Measurements from ENCODE around the gene ARHGAP44. TPM values are rescaled to one million over a fixed set of nuclear protein-coding genes. Genes with fewer than 3 reads are reported as not detected.

Gene ARHGAP44
- total and polyA plus RNA-seq, 2 donors (not counting 3 experiments of a cell fraction or from before 2014, with no cell fraction given), result 0.11 to 0.42 TPM

- Histone ChIP-seq H3K9ac (replicated peaks; ENCODE audit: extremely low read depth, insufficient read depth, low read length) (no peak overlapping the region), H4K20me1 (replicated peaks; ENCODE audit: control insufficient read depth, extremely low read depth, insufficient read depth, low read length) (no peaks in the 10 kb centered on the region), H3K79me2 (ENCODE audit: control insufficient read depth, insufficient read depth, low read length) (no peaks in the 10 kb centered on the region), H3K4me1 (ENCODE audit: control insufficient read depth, extremely low read depth, insufficient read depth, low read length) (no peaks in the 10 kb centered on the region), H3K4me3 (replicated peaks in 1 of 3; ENCODE audit: insufficient read depth in 1 of 3, low read depth in 1 of 3, low read length in 3 of 3) (no peak overlapping the region), H3K27ac (ENCODE audit: insufficient read depth, low read depth, low read length) (no peak overlapping the region), H2AFZ (ENCODE audit: low read depth, low read length) (no peak overlapping the region), H3K27me3 (ENCODE audit: control insufficient read depth in 2 of 2, insufficient read depth in 2 of 2, low read length in 2 of 2) (no peaks in the 10 kb centered on the region), H3K4me2 (ENCODE audit: insufficient read depth, low read length) (no peak overlapping the region), H3K9me1 (replicated peaks; ENCODE audit: control insufficient read depth, extremely low read depth, insufficient read depth, low read length) (no peaks in the 10 kb centered on the region), H3K36me3 (ENCODE audit: control insufficient read depth in 2 of 2, extremely low read depth in 1 of 2, insufficient read depth in 2 of 2, low read length in 2 of 2) (no peaks in the 10 kb centered on the region), H3K9me3 (replicated peaks; ENCODE audit: control insufficient read depth, insufficient read depth, low read length) (no peaks in the 10 kb centered on the region)
- dilution Hi-C loops (cut with MboI; ENCODE audit: extremely low pct_ligation_motif_present, low sequenced_read_pairs) (no loop called here), intact Hi-C loops (cut with micrococcal nuclease) (no loop called here)
- no TSS peak for BruUV-seq (replicated peaks)
- CTCF ChIA-PET, result no interaction called here
- DNase-seq (ENCODE audit: low read depth, low spot score) (no peak), FAIRE-seq (no peak)
- POLR2A ChIA-PET, result no interaction called here
- no peak for TF ChIP-seq CTCF (IDR thresholded peaks at IDR 0.05; ENCODE audit: extremely low read depth in 1 of 2, insufficient read depth in 1 of 2, low read depth in 1 of 2, low read length in 2 of 2)
- TF ChIP-seq POLR2AphosphoS5 (IDR thresholded peaks at IDR 0.05; ENCODE audit: insufficient read depth, low read depth, low read length), result no peak
- no peak for TF ChIP-seq MYC (IDR thresholded peaks at IDR 0.05; ENCODE audit: low read depth, low read length)
- TF ChIP-seq JUN (IDR thresholded peaks at IDR 0.05; ENCODE audit: borderline replicate concordance, insufficient read depth, insufficient read length, low read depth), result no peak
- no peak for TF ChIP-seq MAX (IDR thresholded peaks at IDR 0.05; ENCODE audit: insufficient read depth, insufficient read length)
- TF ChIP-seq GATA2 (IDR thresholded peaks at IDR 0.05; ENCODE audit: insufficient read depth, insufficient read length, low read depth, low read length), result no peak
- no peak for TF ChIP-seq POLR2A (IDR thresholded peaks at IDR 0.05; ENCODE audit: low read depth, low read length)
- no peak for TF ChIP-seq FOS (IDR thresholded peaks at IDR 0.05; ENCODE audit: borderline replicate concordance, insufficient read depth, low read length)
Measured at GRCh38 chr17:12947047-12947446, 157.7 kb downstream of the ARHGAP44 start.

Data from endothelial cell of umbilical vein (primary cell).